IMR-90 (cell line): ENCODE results near the gene MEIOB. TPM values are rescaled to one million over a fixed set of nuclear protein-coding genes. Genes with fewer than 3 reads are reported as not detected.

Source experiments
- ATAC-seq: fragments of 200-7000 bp; cut with Tn5 transposase; 2 replicates; pipeline ENCODE4 v1.9.1; 2020; ENCODE audit warnings: low read depth, mild to moderate bottlenecking, moderate library complexity
- BruUV-seq: library from RNA; stranded (reverse); fragments of 400-500 nt; replicated peaks from 2 replicates; lab custom pipeline; 2021; lab: Mats Ljungman, UMichigan
- CTCF ChIA-PET: fragments of 300-600 bp; formaldehyde crosslinking; extraction: SDS; loops from one replicate; lab custom pipeline; 2021; ENCODE audit warnings: antibody characterized with exemption; lab: Yijun Ruan, JAX
- POLR2A ChIA-PET: fragments of 300-600 bp; sonication (Branson Sonifier 250); formaldehyde crosslinking; loops from one replicate; lab custom pipeline; 2022; ENCODE audit warnings: antibody characterized with exemption; ENCODE audit not compliant: unreplicated experiment; lab: Charles Lee
- DNase-seq: peaks from one replicate; pipeline ENCODE4 v3.0.0; 2013
- H2AFZ ChIP-seq: replicated peaks from 2 replicates; pipeline ENCODE3; 2013; ENCODE audit warnings: low read length, mild to moderate bottlenecking; ENCODE audit not compliant: poor library complexity
- H2AK5ac ChIP-seq: 2 replicates; pipeline ENCODE4 v1.6.1; 2013; ENCODE audit warnings: low read depth, low read length, inconsistent platforms
- H2AK9ac ChIP-seq: replicated peaks from 2 replicates; pipeline ENCODE3; 2013; ENCODE audit warnings: mild to moderate bottlenecking, low read depth, low read length, moderate library complexity; ENCODE audit not compliant: poor library complexity
- H2BK120ac ChIP-seq: 2 replicates; pipeline ENCODE4 v1.6.1; 2013; ENCODE audit warnings: low read depth, low read length, inconsistent platforms
- H2BK15ac ChIP-seq: 3 replicates; pipeline ENCODE4 v1.6.1; 2013; ENCODE audit warnings: low read depth, low read length, inconsistent platforms
- H2BK20ac ChIP-seq: 2 replicates; pipeline ENCODE4 v1.6.1; 2013; ENCODE audit warnings: low read depth, mild to moderate bottlenecking, inconsistent platforms, low read length, moderate library complexity
- H2BK5ac ChIP-seq: 2 replicates; pipeline ENCODE4 v1.6.1; 2013; ENCODE audit warnings: mild to moderate bottlenecking, low read depth, low read length, inconsistent platforms; ENCODE audit not compliant: poor library complexity, severe bottlenecking
- H3K14ac ChIP-seq: replicated peaks from 2 replicates; pipeline ENCODE4 v1.6.1; 2013; ENCODE audit warnings: low read depth, low read length, inconsistent platforms
- H3K18ac ChIP-seq: 2 replicates; pipeline ENCODE4 v1.6.1; 2013; ENCODE audit warnings: low read depth, low read length, control low read depth
- H3K23ac ChIP-seq: 2 replicates; pipeline ENCODE4 v1.6.1; 2013; ENCODE audit warnings: low read depth, low read length, inconsistent platforms
- H3K27ac ChIP-seq: 2 replicates; pipeline ENCODE4 v1.5.1; 2013; ENCODE audit warnings: mild to moderate bottlenecking, control low read depth, low read length; ENCODE audit not compliant: insufficient read depth
- H3K27me3 ChIP-seq: 2 replicates; pipeline ENCODE4 v1.6.1; 2013; ENCODE audit warnings: low read length; ENCODE audit not compliant: control insufficient read depth, insufficient read depth
- H3K36me3 ChIP-seq: 2 replicates; pipeline ENCODE4 v1.6.1; 2013; ENCODE audit warnings: low read length, mixed read lengths; ENCODE audit not compliant: control insufficient read depth, insufficient read depth
- H3K4ac ChIP-seq: 2 replicates; pipeline ENCODE4 v1.6.1; 2013; ENCODE audit warnings: low read depth, low read length, inconsistent platforms
- H3K4me1 ChIP-seq: 2 replicates; pipeline ENCODE4 v1.6.1; 2013; ENCODE audit warnings: low read length, mixed read lengths; ENCODE audit not compliant: control insufficient read depth, insufficient read depth
- H3K4me2 ChIP-seq: 2 replicates; pipeline ENCODE4 v1.6.1; 2013; ENCODE audit warnings: low read depth, mild to moderate bottlenecking, control low read depth, low read length, moderate library complexity
- H3K4me3 ChIP-seq: 2 replicates; pipeline ENCODE4 v1.5.1; 2013; ENCODE audit warnings: low read depth, mild to moderate bottlenecking, control low read depth, low read length, moderate library complexity; ENCODE audit not compliant: insufficient read depth
- H3K56ac ChIP-seq: 2 replicates; pipeline ENCODE4 v1.6.1; 2013; ENCODE audit warnings: low read length, inconsistent platforms; ENCODE audit not compliant: insufficient read depth; ENCODE audit errors: extremely low read depth
- H3K79me1 ChIP-seq, 2 experiments: 2 replicates each; pipeline ENCODE4 v1.6.1; 2013; ENCODE audit warnings: low read length in 2 of 2, inconsistent platforms in 1 of 2, low read depth in 1 of 2
- H3K9ac ChIP-seq: 2 replicates; pipeline ENCODE4 v1.6.1; 2013; ENCODE audit warnings: low read depth, low read length, control low read depth
- H3K9me1 ChIP-seq: 2 replicates; pipeline ENCODE4 v1.6.1; 2013; ENCODE audit warnings: low read length, inconsistent platforms; ENCODE audit not compliant: insufficient read depth
- H3K9me3 ChIP-seq: 2 replicates; pipeline ENCODE4 v1.6.1; 2013; ENCODE audit warnings: low read length; ENCODE audit not compliant: control insufficient read depth, insufficient read depth
- H4K20me1 ChIP-seq: 2 replicates; pipeline ENCODE4 v1.6.1; 2013; ENCODE audit warnings: low read length, inconsistent platforms; ENCODE audit not compliant: insufficient read depth
- H4K5ac ChIP-seq: 2 replicates; pipeline ENCODE4 v1.6.1; 2013; ENCODE audit warnings: mild to moderate bottlenecking, low read depth, low read length, control low read depth
- H4K8ac ChIP-seq, 2 experiments: 2 replicates each; pipeline ENCODE4 v1.6.1; 2013; ENCODE audit warnings: low read depth in 2 of 2, low read length in 2 of 2, control low read depth in 1 of 2, inconsistent platforms in 1 of 2
- H4K91ac ChIP-seq: 2 replicates; pipeline ENCODE4 v1.6.1; 2013; ENCODE audit warnings: low read depth, low read length, inconsistent platforms; ENCODE audit not compliant: insufficient read depth
- BHLHE40 ChIP-seq: fragments of 150-350 bp; IDR thresholded peaks from 2 replicates; pipeline ENCODE4 v1.6.1; 2016; ENCODE audit warnings: mild to moderate bottlenecking, low read depth, low read length
- CEBPB ChIP-seq: IDR thresholded peaks from 2 replicates; pipeline ENCODE4 v1.6.1; 2012; ENCODE audit warnings: low read depth, low read length, improper control_type of control experiment
- CHD1 ChIP-seq: IDR thresholded peaks from 2 replicates; pipeline ENCODE4 v1.6.1; 2012; ENCODE audit warnings: low read depth, low read length, improper control_type of control experiment
- CTCF ChIP-seq: conservative IDR thresholded peaks from 2 replicates; pipeline ENCODE4 v1.5.1; 2012; ENCODE audit warnings: mild to moderate bottlenecking, low read depth, low read length, improper control_type of control experiment
- ELK1 ChIP-seq: fragments of 150-350 bp; IDR thresholded peaks from 2 replicates; pipeline ENCODE4 v1.6.1; 2016; ENCODE audit warnings: low read depth, mild to moderate bottlenecking, low read length, moderate library complexity, borderline replicate concordance
- FOS ChIP-seq: fragments of 150-350 bp; IDR thresholded peaks from 2 replicates; pipeline ENCODE4 v1.6.1; 2016; ENCODE audit warnings: low read depth, low read length
- MAFK ChIP-seq: IDR thresholded peaks from 2 replicates; pipeline ENCODE4 v1.6.1; 2012; ENCODE audit warnings: low read depth, low read length, improper control_type of control experiment
- MAZ ChIP-seq: IDR thresholded peaks from 2 replicates; pipeline ENCODE4 v1.6.1; 2012; ENCODE audit warnings: low read depth, mild to moderate bottlenecking, low read length, improper control_type of control experiment, moderate library complexity, borderline replicate concordance
- MXI1 ChIP-seq: IDR thresholded peaks from 2 replicates; pipeline ENCODE4 v1.6.1; 2012; ENCODE audit warnings: low read depth, mild to moderate bottlenecking, low read length, moderate library complexity, borderline replicate concordance
- NFE2L2 ChIP-seq: fragments of 150-350 bp; IDR thresholded peaks from 2 replicates; pipeline ENCODE4 v1.6.1; 2016; ENCODE audit warnings: low read depth, mild to moderate bottlenecking, low read length
- POLR2A ChIP-seq: IDR thresholded peaks from 2 replicates; pipeline ENCODE4 v1.6.1; 2012; ENCODE audit warnings: mild to moderate bottlenecking, low read depth, low read length
- RAD21 ChIP-seq: IDR thresholded peaks from 2 replicates; pipeline ENCODE4 v1.6.1; 2012; ENCODE audit warnings: low read length, improper control_type of control experiment
- RCOR1 ChIP-seq: IDR thresholded peaks from 2 replicates; pipeline ENCODE4 v1.6.1; 2012; ENCODE audit warnings: mild to moderate bottlenecking, low read length, improper control_type of control experiment; ENCODE audit not compliant: insufficient replicate concordance
- RFX5 ChIP-seq: IDR thresholded peaks from 2 replicates; pipeline ENCODE4 v1.8.0; 2012; ENCODE audit warnings: low read depth, mild to moderate bottlenecking, low read length, moderate library complexity
- SMC3 ChIP-seq: fragments of 150-350 bp; IDR thresholded peaks from 2 replicates; pipeline ENCODE4 v1.6.1; 2016; ENCODE audit warnings: low read depth, mild to moderate bottlenecking, antibody characterized with exemption, low read length, moderate library complexity
- USF2 ChIP-seq: fragments of 150-350 bp; IDR thresholded peaks from 2 replicates; pipeline ENCODE4 v1.6.1; 2017; ENCODE audit warnings: mild to moderate bottlenecking, antibody characterized with exemption, low read length, low read depth
- WGBS, 2 experiments: methylation state at CpG; one replicate each; pipeline versions ENCODE4 v1.1.5 to v1.1.7; 2013; ENCODE audit warnings: missing lambda C conversion rate in 2 of 2; ENCODE audit not compliant: insufficient read length in 1 of 2; ENCODE audit errors: extremely low coverage in 2 of 2; 5-methylcytosine and 5-hydroxymethylcytosine counted together
- dilution Hi-C: fragments of 300-500 bp; cut with HindIII; formaldehyde crosslinking; loops from one replicate; pipeline ENCODE4 v1.14.3; 2018; ENCODE audit warnings: low sequenced_read_pairs; ENCODE audit not compliant: unreplicated experiment
- in situ Hi-C: fragments of 300-500 bp; cut with MboI; formaldehyde crosslinking; loops from 3 replicates; pipeline ENCODE4 v1.14.3; 2019; ENCODE audit warnings: low sequenced_read_pairs, inconsistent platforms, mixed read lengths
- intact Hi-C: fragments of 100-400 bp; cut with micrococcal nuclease; formaldehyde crosslinking; loops from 2 replicates; pipeline ENCODE4 v1.10.0; 2022
- polyA plus RNA-seq, 3 experiments: library from polyadenylated mRNA; depleted of rRNA; stranded (reverse); fragments of >200 nt; gene quantifications; 2 replicates each; pipeline ENCODE4 v1.2.3, GENCODE V29; 2012; ENCODE audit warnings: low replicate concordance in 1 of 3
- total RNA-seq: library from RNA; depleted of rRNA; stranded (reverse); fragments of >200 nt; gene quantifications from 2 replicates; pipeline ENCODE4 v1.2.3, GENCODE V29; 2012

MEIOB gene
- total and polyA plus RNA-seq, 2 of the 4 experiments (the other 2 are of a cell fraction): 0.14 TPM; not detected in 1

GRCh38 chr16:1861730-1862129 is 10.2 kb downstream of the MEIOB start:
- H4K20me1 ChIP-seq: no peaks in the 10 kb centered on the region
- no peaks in the 10 kb centered on the region for H3K9me1 ChIP-seq
- H3K9me3 ChIP-seq: no peaks in the 10 kb centered on the region
- no peak overlapping the region for H3K56ac ChIP-seq
- no peak overlapping the region for H3K4ac ChIP-seq
- no peak overlapping the region for H3K4me3 ChIP-seq
- H2AK5ac ChIP-seq: no peak overlapping the region
- H3K4me2 ChIP-seq: no peak overlapping the region
- H2AK9ac ChIP-seq: no peak overlapping the region
- no peak overlapping the region for H3K23ac ChIP-seq
- ChIA-PET POLR2A (no interaction called here), CTCF (no interaction called here)
- TF ChIP-seq FOS: no peak
- TF ChIP-seq MAFK: no peak
- no peak for TF ChIP-seq RAD21
- no peak for TF ChIP-seq USF2
- no peak for TF ChIP-seq MAZ
- TF ChIP-seq RCOR1: no peak
- TF ChIP-seq CHD1: no peak
- TF ChIP-seq CEBPB: no peak
- TF ChIP-seq SMC3: no peak
- no peak for TF ChIP-seq BHLHE40
- TF ChIP-seq POLR2A: no peak
- TF ChIP-seq NFE2L2: no peak
- TF ChIP-seq CTCF: no peak
- no peak for TF ChIP-seq MXI1
- TF ChIP-seq RFX5: no peak
- no peak for TF ChIP-seq ELK1
- H2BK20ac ChIP-seq: no peak overlapping the region
- in situ Hi-C loops (loop anchor here (5.0 kb wide), 1 partner anchor 71 kb away; no protein-coding TSS in a partner anchor), dilution Hi-C loops (no loop called here), intact Hi-C loops (no loop called here)
- H2BK5ac ChIP-seq: no peak overlapping the region
- no peaks in the 10 kb centered on the region for H3K36me3 ChIP-seq
- H3K18ac ChIP-seq: no peak overlapping the region
- H3K79me1 ChIP-seq: no peaks in the 10 kb centered on the region
- DNase-seq: no peak
- H3K27me3 ChIP-seq: peaks cover 50% of the 10 kb centered on the region
- no peak overlapping the region for H2AFZ ChIP-seq
- no CpG with 5 or more reads among the region's 5 CpGs for WGBS, 2 experiments
- no peak overlapping the region for H4K91ac ChIP-seq
- no peak overlapping the region for H3K9ac ChIP-seq
- no peak for ATAC-seq
- H3K27ac ChIP-seq: no peak overlapping the region
- BruUV-seq: no TSS peak
- no peak overlapping the region for H4K8ac ChIP-seq
- H2BK15ac ChIP-seq: no peak overlapping the region
- peaks cover 2% of the 10 kb centered on the region; the same call in 1 of the 2 replicates for H3K4me1 ChIP-seq
- H3K14ac ChIP-seq: no peak overlapping the region
- no peak overlapping the region for H2BK120ac ChIP-seq
- no peak overlapping the region for H4K5ac ChIP-seq
